Neural cell (in vitro differentiated cells): ENCODE results near the gene ATP13A5. TPM values are rescaled to one million over a fixed set of nuclear protein-coding genes. Genes with fewer than 3 reads are reported as not detected.

Experiments used
- H2AFZ ChIP-seq: fragments of 200-600, 300-800 bp; sonication (generic), shearing (Covaris generic); 2 replicates; pipeline ENCODE4 v1.6.0; 2014; ENCODE audit warnings: low read depth, mild to moderate bottlenecking, antibody characterized with exemption, low read length, moderate library complexity
- H3F3A ChIP-seq: fragments of 200-600 bp; shearing (Covaris generic); 2 replicates; pipeline ENCODE4 v1.6.1; 2016; ENCODE audit warnings: mild to moderate bottlenecking, moderate library complexity, mixed read lengths, antibody characterized with exemption, low read length; ENCODE audit not compliant: insufficient read depth, poor library complexity, severe bottlenecking
- H3K27ac ChIP-seq: fragments of 200-600, 300-800 bp; sonication (generic), shearing (Covaris generic); 2 replicates; pipeline ENCODE4 v1.5.1; 2014; ENCODE audit warnings: mild to moderate bottlenecking, low read length, moderate library complexity
- H3K27me3 ChIP-seq: fragments of 300-800, 200-600 bp; sonication (generic), shearing (Covaris generic); 2 replicates; pipeline ENCODE4 v1.6.0; 2014; ENCODE audit warnings: mild to moderate bottlenecking, low read depth, low read length, moderate library complexity; ENCODE audit not compliant: insufficient read depth
- H3K36me3 ChIP-seq: fragments of 300-800, 200-600 bp; sonication (generic), shearing (Covaris generic); 2 replicates; pipeline ENCODE4 v1.5.1; 2014; ENCODE audit warnings: mild to moderate bottlenecking, antibody characterized with exemption, low read length, moderate library complexity; ENCODE audit not compliant: insufficient read depth
- H3K4me2 ChIP-seq: fragments of 300-800, 200-600 bp; sonication (generic), shearing (Covaris generic); 2 replicates; pipeline ENCODE4 v1.6.0; 2014; ENCODE audit warnings: mild to moderate bottlenecking, low read length
- H3K4me3 ChIP-seq: fragments of 300-800, 200-600 bp; sonication (generic), shearing (Covaris generic); 2 replicates; pipeline ENCODE4 v1.5.1; 2014; ENCODE audit warnings: mild to moderate bottlenecking, low read length, moderate library complexity
- H3K79me2 ChIP-seq: fragments of 200-600 bp; shearing (Covaris generic); replicated peaks from 2 replicates; pipeline ENCODE4 v1.6.0; 2014; ENCODE audit warnings: mild to moderate bottlenecking, low read length, moderate library complexity; ENCODE audit not compliant: insufficient read depth
- H3K9ac ChIP-seq: fragments of 300-800, 200-600 bp; sonication (generic), shearing (Covaris generic); 2 replicates; pipeline ENCODE4 v1.6.1; 2016; ENCODE audit warnings: mild to moderate bottlenecking, low read length, mixed read lengths
- H3K9me2 ChIP-seq: fragments of 200-600 bp; shearing (Covaris generic); 2 replicates; pipeline ENCODE4 v1.6.1; 2016; ENCODE audit warnings: mild to moderate bottlenecking, low read length, mixed read lengths; ENCODE audit not compliant: insufficient read depth
- H3K9me3 ChIP-seq: fragments of 200-600, 300-800 bp; sonication (generic), shearing (Covaris generic); 2 replicates; pipeline ENCODE4 v1.6.1; 2016; ENCODE audit warnings: mild to moderate bottlenecking, mixed run types, low read length, moderate library complexity, mixed read lengths
- H4K20me1 ChIP-seq: fragments of 200-600 bp; shearing (Covaris generic); 2 replicates; pipeline ENCODE4 v1.6.1; 2016; ENCODE audit warnings: mild to moderate bottlenecking, mixed run types; ENCODE audit not compliant: insufficient read depth
- EP300 ChIP-seq: fragments of 450-650 bp; conservative IDR thresholded peaks from 2 replicates; pipeline ENCODE4 v1.6.1; 2014; ENCODE audit warnings: antibody characterized with exemption, mild to moderate bottlenecking, moderate library complexity; ENCODE audit not compliant: poor library complexity, severe bottlenecking
- EZH2 ChIP-seq: fragments of 200-600, 300-800 bp; shearing (Covaris generic), sonication (generic); IDR thresholded peaks from 2 replicates; pipeline ENCODE4 v1.6.1; 2014; ENCODE audit warnings: antibody characterized with exemption, low read length, borderline replicate concordance, mild to moderate bottlenecking; ENCODE audit not compliant: insufficient read depth, poor library complexity, severe bottlenecking
- MXI1 ChIP-seq: fragments of 450-650 bp; conservative IDR thresholded peaks from 2 replicates; pipeline ENCODE4 v1.6.1; 2014; ENCODE audit warnings: antibody characterized with exemption, mild to moderate bottlenecking; ENCODE audit not compliant: poor library complexity, severe bottlenecking
- POLR2AphosphoS5 ChIP-seq: IDR thresholded peaks from 2 replicates; pipeline ENCODE4 v1.6.1; 2012
- RAD21 ChIP-seq: fragments of 450-650 bp; conservative IDR thresholded peaks from 2 replicates; pipeline ENCODE4 v1.6.1; 2014; ENCODE audit warnings: antibody characterized with exemption, mild to moderate bottlenecking, moderate library complexity
- SMC3 ChIP-seq: fragments of 450-650 bp; conservative IDR thresholded peaks from 2 replicates; pipeline ENCODE4 v1.6.1; 2014; ENCODE audit warnings: antibody characterized with exemption, mild to moderate bottlenecking, moderate library complexity; ENCODE audit not compliant: poor library complexity
- TAF1 ChIP-seq: IDR thresholded peaks from 2 replicates; pipeline ENCODE4 v1.6.1; 2012; ENCODE audit warnings: low read depth
- polyA plus RNA-seq: library from polyadenylated mRNA; depleted of rRNA; stranded (reverse); fragments of >200 nt; gene quantifications from 2 replicates; pipeline ENCODE4 v1.2.3, GENCODE V29; 2014
- TF ChIP-seq, protein P1 (sequence below): fragments of 450-650 bp; IDR thresholded peaks from 2 replicates; pipeline ENCODE4 v1.5.1; 2014; ENCODE audit warnings: antibody characterized with exemption, mild to moderate bottlenecking, moderate library complexity; ENCODE audit not compliant: poor library complexity, severe bottlenecking
- TF ChIP-seq, protein P2 (sequence below): IDR thresholded peaks from 2 replicates; pipeline ENCODE4 v1.6.1; 2012; ENCODE audit warnings: borderline replicate concordance

Gene ATP13A5
- polyA plus RNA-seq, 1 donor from 2014 or later, result 0.28 TPM

DNA sequence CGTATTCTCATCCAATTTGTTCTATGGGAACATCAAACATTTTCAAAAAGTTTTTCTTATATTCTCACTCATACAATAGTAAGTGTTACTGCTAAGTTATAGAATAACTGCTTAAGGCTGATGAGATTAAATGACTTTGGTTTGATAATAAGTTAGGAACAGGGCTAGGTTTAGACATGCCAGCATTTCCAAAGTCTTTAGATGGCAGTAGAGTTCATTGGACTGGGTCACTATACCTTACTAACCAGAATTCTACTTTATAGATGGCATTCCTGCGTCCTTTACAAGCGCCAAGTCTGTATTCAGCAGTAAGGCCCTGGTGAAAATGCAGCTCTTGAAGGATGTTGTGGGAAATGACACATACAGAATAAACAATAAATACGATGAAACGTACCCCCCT lies 115.8 kb downstream of the ATP13A5 start:
- Histone ChIP-seq H3K27ac (no peak overlapping the region), H3K4me3 (no peak overlapping the region), H3F3A (no peaks in the 10 kb centered on the region), H3K9me2 (no peaks in the 10 kb centered on the region), H3K36me3 (no peaks in the 10 kb centered on the region), H3K9ac (no peak overlapping the region), H3K9me3 (no peaks in the 10 kb centered on the region), H3K27me3 (no peaks in the 10 kb centered on the region), H4K20me1 (no peaks in the 10 kb centered on the region), H2AFZ (no peak overlapping the region), H3K79me2 (no peaks in the 10 kb centered on the region), H3K4me2 (no peak overlapping the region)
- no peak for TF ChIP-seq POLR2AphosphoS5
- TF ChIP-seq, protein P1, sequence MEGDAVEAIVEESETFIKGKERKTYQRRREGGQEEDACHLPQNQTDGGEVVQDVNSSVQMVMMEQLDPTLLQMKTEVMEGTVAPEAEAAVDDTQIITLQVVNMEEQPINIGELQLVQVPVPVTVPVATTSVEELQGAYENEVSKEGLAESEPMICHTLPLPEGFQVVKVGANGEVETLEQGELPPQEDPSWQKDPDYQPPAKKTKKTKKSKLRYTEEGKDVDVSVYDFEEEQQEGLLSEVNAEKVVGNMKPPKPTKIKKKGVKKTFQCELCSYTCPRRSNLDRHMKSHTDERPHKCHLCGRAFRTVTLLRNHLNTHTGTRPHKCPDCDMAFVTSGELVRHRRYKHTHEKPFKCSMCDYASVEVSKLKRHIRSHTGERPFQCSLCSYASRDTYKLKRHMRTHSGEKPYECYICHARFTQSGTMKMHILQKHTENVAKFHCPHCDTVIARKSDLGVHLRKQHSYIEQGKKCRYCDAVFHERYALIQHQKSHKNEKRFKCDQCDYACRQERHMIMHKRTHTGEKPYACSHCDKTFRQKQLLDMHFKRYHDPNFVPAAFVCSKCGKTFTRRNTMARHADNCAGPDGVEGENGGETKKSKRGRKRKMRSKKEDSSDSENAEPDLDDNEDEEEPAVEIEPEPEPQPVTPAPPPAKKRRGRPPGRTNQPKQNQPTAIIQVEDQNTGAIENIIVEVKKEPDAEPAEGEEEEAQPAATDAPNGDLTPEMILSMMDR, result no peak
- TF ChIP-seq EZH2, result no peak
- no peak for TF ChIP-seq TAF1
- TF ChIP-seq EP300, result no peak
- no peak for TF ChIP-seq RAD21
- no peak for TF ChIP-seq MXI1
- no peak for TF ChIP-seq SMC3
- TF ChIP-seq, protein P2, sequence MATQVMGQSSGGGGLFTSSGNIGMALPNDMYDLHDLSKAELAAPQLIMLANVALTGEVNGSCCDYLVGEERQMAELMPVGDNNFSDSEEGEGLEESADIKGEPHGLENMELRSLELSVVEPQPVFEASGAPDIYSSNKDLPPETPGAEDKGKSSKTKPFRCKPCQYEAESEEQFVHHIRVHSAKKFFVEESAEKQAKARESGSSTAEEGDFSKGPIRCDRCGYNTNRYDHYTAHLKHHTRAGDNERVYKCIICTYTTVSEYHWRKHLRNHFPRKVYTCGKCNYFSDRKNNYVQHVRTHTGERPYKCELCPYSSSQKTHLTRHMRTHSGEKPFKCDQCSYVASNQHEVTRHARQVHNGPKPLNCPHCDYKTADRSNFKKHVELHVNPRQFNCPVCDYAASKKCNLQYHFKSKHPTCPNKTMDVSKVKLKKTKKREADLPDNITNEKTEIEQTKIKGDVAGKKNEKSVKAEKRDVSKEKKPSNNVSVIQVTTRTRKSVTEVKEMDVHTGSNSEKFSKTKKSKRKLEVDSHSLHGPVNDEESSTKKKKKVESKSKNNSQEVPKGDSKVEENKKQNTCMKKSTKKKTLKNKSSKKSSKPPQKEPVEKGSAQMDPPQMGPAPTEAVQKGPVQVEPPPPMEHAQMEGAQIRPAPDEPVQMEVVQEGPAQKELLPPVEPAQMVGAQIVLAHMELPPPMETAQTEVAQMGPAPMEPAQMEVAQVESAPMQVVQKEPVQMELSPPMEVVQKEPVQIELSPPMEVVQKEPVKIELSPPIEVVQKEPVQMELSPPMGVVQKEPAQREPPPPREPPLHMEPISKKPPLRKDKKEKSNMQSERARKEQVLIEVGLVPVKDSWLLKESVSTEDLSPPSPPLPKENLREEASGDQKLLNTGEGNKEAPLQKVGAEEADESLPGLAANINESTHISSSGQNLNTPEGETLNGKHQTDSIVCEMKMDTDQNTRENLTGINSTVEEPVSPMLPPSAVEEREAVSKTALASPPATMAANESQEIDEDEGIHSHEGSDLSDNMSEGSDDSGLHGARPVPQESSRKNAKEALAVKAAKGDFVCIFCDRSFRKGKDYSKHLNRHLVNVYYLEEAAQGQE, result no peak

- H3K27me3 ChIP-seq, result no peaks in the 10 kb centered on the region
- H3K4me2 ChIP-seq, result no peak overlapping the region
- no peak overlapping the region for H2AFZ ChIP-seq
- H3K9ac ChIP-seq, result no peak overlapping the region
- no peak overlapping the region for H3K4me3 ChIP-seq
- no peaks in the 10 kb centered on the region for H3K9me3 ChIP-seq
- no peaks in the 10 kb centered on the region for H4K20me1 ChIP-seq
- H3K36me3 ChIP-seq, result no peaks in the 10 kb centered on the region
- TF ChIP-seq MXI1 (no peak), POLR2AphosphoS5 (no peak), EP300 (no peak), RAD21 (no peak), SMC3 (no peak), EZH2 (no peak), TAF1 (no peak)
- TF ChIP-seq, protein P1, result no peak
- TF ChIP-seq, protein P2, result no peak
- H3K9me2 ChIP-seq, result no peaks in the 10 kb centered on the region
- no peaks in the 10 kb centered on the region for H3F3A ChIP-seq
- H3K79me2 ChIP-seq, result no peaks in the 10 kb centered on the region
- H3K27ac ChIP-seq, result no peak overlapping the region
Measured at GRCh38 chr3:193261970-193262369, 116.6 kb downstream of the ATP13A5 start.
